NCI-H2196 (cell line): ENCODE measurements around the gene MFNG.

ENCODE experiments used
- DNase-seq: peaks from one replicate; lab custom pipeline; 2025; ENCODE audit not compliant: unreplicated experiment; lab: John Stamatoyannopoulos, UW

MFNG gene

DNA sequence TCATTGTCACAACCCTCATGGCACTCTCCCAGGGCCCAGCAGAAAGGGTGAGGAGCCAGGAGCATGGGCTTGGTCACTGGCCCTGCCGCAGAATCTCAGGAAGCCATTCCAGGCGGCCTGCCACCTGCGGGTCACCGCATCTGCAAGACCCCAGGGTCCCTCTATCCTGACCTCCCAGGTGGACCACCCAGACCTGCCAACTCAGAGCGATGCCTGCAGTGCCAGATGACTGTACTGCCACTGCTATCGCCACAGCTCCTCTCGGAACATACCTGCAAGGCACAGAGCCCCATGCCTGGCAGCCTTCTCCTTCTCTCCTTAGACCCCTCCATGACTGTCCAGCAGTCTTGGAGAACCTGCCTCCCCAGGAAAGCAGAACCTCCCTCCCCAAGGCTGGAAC lies 32.5 kb downstream of the MFNG start:
- DNase-seq, result no peak

DNA sequence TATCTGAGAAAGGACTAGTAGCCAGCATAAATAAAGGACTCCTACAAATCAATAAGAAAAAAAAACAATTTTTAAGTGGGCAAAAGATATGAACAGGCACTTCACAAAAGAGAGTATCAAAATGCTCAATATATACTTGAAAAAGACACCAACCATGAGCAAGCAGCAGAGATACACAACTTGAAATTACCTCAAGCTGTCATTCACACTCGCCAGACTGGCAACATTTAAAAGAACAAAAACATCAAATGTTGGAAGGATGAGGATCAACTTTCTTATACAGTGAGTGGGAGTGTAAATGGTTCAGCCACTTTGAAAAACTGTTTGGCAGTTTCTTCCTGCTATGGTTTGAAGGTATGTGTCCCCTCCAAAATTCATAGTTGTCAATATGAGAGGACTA lies 35.0 kb downstream of the MFNG start:
- no peak for DNase-seq

DNA sequence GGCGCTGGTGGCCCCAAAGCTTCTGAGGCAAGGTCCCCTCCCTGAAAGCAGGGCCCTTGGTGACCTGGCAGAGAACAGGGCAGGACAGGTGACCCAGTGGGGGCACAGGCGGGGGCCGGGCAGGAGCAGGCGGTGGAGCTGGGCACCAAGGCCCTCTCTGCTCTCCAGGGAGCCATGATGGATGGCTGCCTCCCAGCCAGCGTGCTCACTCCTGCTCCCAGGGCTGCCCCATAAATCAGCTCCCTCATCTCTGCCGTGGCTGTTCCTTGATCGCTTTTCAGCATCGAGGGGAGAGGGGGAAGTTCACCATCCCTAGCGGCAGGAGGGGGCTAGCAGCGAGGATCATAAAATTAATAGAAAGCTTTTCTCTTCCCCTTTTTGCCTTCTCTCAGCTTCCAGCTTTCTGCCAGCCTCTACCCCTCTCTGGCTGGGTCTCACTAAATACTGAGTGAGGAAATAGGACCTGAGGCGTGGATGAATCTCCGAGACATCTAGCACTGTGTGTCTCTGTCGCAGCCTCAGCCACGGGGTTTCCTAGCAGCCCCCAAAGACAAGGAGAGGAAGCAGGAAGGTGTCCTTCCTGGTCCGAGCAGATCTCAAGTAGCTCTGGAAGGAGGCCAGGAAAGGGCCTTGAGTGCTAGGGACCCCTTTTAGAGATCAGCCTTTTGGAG lies 36.7 kb downstream of the MFNG start:
- no peak for DNase-seq

DNA sequence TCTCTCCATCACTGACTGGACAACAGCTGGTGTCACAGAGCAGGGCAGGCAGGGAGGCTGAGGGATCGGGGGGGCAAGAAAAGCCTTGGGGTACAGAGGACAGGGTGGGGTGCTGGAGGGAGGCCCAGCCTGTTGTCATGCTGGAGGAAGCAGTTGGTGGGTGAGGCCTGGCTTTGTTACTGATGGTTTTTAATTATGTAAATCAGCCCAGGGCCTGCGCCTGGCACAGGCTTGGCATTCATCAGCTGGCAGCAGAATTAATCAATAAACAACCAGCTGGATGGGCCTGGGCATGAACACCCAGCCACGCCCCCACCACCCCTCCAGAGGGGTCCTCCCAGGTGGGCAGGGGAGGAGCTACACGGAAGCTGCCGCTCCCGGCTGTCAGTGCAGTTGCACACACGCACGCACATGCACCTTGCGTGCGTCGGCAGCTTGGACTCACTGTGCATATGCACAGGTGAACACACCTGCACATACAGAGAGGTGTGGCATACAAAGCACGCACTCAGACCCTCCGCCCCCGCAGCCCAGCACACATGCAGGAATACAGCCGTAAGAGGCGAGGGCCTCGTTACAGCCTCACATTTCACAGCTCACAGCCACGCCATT lies 37.6 kb downstream of the MFNG start:
- no peak for DNase-seq

DNA sequence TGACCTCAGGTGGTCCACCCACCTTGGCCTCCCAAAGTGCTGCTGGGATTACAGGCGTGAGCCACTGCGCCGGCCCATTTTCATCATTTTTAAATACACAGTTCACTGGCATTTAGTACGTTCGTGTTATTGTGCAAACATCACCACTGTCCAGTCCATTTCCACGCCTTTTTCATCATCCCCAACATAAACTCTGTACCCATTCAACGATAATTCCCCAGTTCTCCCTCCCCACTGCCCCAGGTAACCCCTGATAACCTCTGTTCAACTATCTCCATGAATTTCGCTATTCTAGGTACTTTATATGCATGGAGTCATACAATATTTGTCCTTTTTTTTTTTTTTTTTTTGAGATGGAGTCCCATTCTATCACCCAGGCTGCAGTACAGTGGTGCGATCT lies 40.7 kb downstream of the MFNG start:
- DNase-seq, result no peak

DNA sequence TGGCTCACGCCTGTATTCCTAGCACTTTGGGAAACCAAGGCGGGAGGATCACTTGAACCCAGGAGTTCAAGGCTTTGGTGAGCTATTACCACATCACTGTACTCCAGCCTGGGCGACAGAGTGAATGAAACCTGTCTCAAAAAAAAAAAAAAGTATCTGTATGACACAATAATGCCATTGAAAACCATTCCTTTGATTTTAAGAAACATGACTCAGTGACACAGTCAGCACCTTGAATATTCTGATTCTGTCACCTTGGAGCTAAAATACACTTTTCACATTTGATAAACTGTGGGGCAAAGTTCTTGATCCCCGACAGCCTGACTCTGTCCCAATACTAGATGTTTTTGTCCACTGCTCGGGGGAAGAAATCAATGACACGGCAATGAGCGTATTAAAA lies 42.2 kb downstream of the MFNG start:
- no peak for DNase-seq

DNA sequence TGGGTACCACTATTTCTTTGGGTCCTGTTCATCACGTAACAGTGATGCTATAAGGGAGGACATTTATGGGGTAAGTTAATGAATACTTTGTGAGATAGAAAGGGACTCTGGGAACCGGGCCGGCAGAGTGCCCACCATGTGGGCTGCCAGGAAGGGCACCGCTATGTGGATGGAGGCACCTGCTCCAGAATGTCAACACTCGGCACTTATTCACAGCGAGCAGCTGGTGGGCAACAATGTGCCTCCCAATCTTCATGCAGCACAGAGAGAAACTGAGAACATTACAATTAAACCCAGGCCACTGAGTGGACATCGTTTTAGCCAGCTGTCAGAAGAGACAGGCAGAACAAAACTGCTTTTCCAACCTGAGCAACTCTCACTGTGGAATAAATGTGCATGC lies 43.1 kb downstream of the MFNG start:
- no peak for DNase-seq

DNA sequence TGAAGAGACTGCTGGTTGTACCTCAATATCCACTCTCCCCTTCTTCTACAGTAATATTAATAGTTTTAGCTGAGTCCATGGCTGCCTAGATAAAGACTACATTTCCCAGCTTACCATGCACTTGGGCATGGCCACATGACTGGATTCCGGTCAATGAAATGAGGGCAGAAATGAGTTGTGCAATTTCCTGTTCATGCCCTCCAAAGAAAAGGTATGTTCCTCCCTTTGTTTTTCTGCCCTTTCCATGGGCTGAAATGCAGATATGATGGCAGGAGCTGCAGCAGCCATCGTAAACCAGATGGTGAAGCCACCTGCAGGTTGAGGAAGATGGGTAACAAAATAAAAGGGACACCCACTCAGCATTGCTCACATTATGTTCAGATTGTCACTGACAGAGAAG lies 43.6 kb downstream of the MFNG start:
- no peak for DNase-seq

DNA sequence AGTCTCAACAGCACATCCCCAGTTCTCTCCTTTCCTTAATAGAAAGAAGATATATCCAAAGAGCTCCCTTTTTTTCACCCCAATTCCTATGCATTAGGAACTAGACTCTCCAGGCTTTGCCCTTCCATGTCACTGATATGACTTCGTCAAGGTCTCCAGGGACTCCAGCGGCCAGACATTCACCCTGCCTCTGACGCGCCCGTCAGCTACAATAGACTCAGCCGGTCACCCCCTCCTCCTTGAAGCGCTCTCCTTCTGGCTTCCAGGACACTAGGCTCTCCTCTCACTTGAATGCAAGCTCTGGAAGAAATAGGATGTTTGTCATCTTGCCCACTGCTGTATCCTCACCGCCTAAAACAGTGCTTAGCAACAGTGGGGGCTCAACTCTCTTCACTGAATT lies 44.0 kb downstream of the MFNG start:
- DNase-seq, result no peak

DNA sequence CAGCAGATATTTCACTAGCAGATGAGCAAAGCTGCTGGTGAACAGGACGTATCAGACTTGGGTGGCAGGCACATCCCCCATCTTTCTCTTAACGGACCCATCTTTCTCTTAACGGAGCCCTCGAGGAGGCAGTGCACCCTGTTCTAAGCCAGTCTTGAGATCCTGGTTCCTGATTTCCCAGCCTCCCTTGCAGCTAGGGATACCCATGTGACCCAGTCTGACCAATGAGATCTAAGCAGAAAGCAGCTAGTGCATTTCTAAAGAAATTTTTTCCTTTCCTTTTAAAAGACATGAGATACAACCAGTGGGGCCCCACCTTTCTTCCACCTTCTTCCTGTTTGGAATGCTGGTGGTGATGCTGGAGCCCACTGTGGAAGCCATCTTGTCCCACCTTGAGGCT lies 45.3 kb downstream of the MFNG start:
- no peak for DNase-seq

DNA sequence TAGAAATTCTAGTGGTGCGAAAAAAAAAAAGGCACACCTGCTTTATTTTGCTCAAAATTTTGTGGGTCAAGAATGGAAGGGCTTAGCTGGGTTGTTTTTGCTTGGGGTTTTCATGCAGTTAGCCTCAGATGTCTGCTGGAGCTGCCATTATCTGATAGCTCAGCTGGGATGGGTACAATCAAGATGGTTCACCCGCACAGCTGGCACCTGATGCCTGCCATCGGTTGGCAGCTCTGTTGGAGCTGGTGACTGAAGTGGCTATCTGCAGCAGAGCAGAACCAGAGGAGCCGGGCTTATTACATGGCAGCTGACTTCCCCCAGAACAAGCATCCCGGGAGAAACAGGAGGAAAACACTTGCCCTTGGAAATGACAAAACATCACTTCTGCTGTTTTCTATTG lies 46.8 kb downstream of the MFNG start:
- DNase-seq, result no peak

DNA sequence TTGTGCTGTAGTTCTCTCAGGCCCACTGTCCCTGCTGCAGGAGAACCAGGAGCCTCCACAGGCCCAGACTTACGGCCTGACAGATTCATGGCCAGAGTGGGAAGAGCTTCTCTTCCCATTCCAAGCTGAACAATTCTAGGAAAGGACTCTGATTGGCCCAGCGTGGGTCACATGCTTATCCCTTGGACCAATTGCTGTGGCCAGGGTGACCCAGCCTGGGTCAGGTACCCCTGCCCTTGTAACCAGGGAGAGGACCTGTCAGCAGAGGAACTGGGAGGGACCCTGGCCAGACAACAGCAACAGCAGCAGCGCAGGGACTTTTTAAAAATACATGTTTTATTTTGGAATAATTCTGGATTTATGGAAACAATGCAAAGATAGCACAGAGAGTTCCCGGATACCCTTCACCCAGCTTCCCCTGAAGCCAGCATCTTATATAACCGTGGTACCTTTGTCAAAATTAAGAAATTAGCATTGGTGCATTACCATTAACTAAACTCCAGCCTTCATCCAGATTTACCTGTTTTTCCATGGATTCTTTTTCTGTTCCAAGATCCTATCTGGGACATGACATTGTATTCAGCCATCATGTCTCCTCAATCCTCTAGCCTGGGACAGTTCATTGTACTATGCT lies 50.1 kb downstream of the MFNG start:
- no peak for DNase-seq

DNA sequence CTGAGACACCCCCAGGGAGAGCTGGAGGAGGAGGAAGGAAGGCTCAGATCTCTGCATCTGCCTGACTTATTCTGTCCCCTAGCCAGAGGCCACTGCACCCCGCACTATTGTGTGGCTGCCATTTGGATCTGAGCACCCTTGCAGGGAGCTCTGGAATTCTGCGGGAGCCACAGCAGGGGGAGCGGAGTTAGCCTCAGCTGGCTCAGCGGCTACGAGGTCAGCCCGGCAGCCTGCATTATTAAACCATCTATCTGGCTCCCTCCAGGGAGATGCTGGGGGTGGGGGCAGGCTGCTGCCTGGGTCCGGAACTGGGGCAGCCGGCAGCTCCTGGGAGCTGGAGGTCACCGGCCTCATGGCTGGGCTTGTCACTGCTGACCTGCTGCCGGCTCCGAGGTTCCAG lies 52.4 kb downstream of the MFNG start:
- no peak for DNase-seq

DNA sequence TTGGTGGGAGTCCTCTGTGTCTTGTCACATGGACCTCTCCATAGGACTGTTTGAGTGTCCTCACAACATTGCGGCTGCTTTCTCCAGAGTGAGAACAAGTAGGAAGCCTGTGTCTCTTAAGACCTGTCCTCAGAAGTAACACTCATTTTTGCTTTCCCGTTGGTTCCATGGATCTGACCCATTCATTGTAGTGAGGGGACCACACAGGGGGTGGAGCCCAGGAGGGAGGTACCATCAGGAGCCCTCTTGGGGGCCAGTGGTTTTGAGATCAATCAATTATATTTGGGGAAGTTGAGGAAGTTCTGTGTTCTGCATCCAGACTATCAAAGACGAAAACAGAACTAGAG lies 53.5 kb downstream of the MFNG start:
- DNase-seq, result no peak

DNA sequence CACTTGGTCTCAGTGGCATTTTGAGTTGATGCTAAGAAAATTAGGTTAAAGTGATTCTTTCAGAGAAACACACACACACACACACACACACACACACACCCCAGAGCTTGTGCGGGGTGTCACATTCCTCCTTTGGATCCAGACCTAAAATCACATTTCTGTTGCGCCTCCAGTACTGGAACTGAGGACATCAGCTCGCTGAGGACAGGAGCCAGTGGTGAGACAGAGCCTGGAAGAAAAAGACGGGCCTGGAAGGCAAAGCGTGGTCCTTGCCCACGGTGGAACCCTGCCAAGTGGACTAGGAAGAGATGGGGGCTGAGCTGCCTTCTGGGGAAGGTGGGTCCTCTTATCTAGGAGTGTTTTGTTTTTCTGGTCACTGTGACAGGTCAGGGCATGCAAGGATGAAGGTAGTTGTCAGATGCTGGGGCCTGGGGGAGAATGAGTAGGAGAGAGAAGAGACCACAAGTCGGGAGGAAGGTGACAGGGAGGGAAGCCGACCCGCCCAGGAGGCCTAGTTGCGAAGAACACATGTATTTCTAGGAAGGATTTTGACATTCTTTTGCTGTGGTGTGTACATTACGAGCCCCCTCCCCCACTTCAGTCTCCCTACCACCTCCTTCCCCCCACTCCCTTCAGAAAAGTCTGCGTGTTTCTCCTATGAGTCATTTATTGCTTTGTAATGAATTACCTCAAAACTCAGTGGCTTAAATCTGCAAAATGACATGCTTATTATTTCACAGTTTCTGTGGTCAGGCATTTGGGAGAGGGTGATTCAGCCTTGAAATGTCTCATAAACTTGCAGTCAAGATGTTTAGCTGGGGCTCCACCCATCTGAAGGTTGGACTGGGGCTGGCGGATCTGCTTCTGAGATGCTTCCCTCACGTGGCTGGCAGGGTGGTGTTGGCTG lies 54.1 kb downstream of the MFNG start:
- no peak for DNase-seq

DNA sequence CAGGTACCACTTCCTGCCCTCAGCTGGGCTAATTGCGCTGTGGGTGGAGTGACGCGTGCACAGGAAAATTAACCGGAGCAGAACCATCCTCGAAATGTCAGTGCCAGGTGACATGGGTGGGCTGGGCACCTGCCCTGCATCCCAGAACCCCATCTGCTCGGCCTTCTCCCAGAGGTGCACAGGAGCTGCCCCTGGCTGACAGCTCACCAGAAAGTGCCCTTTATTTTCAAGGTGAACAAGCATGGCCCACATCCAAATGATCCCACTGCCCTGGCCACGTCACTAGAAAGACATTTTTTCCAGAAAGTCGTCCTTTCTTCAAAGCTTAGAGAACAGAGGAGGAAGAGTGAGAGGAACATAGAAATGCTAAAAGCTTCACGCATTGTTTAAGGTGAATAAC lies 54.8 kb downstream of the MFNG start:
- DNase-seq, result no peak

DNA sequence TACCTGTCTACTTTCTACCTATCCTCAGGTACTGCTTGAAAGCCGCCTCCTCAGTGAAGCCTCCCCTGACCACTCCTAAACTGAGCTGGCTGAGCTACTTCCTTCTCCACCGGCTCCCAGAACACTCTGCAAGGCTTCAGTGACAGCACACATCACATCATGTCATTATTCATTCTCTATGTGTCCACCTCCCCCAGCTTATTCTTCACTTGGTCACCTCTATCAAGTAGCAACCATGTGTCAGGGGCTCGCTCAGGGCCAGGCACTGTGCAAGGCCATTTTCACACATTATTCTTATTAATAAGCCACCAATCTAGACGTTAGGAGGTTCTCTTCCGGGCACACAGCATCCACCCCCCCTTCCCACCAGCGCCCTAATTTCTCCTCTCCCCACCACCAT lies 55.2 kb downstream of the MFNG start:
- no peak for DNase-seq

DNA sequence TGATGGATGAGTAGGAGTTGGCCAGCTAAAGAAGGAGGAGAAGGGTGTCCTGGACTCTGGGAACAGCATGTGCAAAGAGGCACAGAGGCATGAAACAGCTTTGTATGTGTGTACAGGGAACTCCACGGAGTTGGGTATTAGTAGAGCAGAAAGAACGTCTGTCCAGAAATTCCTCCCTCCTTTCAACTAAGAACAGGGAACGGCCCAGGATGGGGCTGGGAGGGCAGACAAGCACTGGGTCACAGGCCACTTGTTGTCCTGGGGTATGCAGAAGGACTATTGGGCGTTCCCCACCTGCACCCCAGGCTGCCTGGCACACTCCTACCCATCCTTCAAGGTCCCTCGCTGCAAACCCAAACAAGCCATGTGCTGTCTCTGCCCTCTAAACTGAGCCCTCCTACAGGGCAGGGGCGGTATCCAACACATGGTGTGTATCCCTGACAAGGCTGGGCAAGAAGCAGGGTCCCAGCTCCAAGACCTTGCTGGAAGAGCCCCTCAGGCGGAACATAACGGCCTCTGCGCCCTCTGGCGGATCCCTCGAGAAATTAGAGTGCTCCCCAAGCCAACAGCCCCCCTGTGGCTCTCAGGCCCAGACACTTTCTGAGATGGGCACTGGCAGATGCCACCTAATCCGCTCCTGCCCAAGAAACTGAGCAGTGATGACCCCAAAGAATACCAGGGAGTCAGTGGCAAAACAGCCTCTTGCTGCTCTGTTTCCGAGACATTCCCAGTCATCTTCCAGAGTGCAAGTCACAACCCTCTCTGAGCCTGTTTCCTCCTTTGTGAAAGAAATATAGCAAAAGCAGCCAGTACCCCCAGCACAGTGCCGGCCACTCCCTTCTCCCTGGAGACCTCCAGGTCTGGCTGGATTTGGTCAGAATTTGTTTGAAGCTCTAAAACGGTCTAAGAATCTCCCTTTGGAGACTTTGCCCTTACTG lies 57.3 kb downstream of the MFNG start:
- no peak for DNase-seq

DNA sequence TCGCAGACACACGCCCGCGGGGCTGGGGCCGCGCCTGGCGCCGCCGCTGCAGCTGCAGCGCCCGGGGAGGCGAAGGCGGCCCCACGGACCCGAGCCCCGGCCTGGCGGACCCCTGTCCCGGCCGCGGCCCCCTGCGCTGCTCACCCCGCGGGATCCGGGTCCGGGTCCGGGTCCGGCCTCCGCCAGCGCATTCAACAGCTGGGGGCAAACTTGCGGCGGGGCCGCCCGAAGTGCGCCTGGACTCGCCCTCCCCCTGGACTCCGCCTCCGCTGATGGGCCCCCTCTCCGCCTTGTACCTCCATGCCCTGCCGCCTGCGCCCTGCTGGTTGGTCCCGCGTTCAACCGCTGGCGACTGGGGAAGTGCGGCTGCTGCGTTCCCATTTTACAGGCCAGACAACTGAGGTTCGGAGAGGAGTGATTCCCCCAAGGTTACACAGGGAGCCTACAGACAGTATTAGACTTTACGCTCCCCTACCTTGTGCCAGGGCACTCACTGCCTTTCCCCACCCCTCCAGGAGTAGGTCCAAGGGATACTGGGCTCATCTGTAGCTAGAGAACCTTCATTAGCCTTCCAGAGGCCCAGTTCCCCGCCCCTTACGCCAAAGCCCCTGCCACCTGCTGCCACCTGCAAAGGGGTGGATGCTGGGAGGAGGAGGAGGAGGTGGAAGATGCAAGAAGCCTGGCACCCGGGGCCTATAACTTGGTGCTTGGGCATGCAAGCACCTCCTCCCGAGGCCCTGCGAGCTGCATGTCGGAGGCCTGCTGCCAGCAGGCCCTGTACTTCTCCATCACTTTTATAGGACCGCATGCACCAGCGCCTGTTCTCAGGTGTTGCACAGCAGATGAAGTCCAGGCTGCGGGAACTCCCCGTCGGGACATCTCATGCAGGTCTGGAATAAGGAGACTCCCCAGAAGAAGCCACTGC lies 58.2 kb downstream of the MFNG start:
- DNase-seq, result no peak
